K562 (cell line): ENCODE measurements around the gene RTN4. TPM values are rescaled to one million over a fixed set of nuclear protein-coding genes. Genes with fewer than 3 reads are reported as not detected.
A peak's percentile ranks its signal among the peaks of the same experiment; 100 is the strongest.

Source experiments
- ATAC-seq: fragments of 200-7000 bp; cut with Tn5 transposase; 3 replicates; pipeline ENCODE4 v1.9.1; 2020; ENCODE audit warnings: moderate library complexity
- BruUV-seq: library from RNA; stranded (reverse); fragments of 400-500 nt; replicated peaks from 2 replicates; lab custom pipeline; 2021; lab: Mats Ljungman, UMichigan
- CTCF ChIA-PET: fragments of 300-600 bp; formaldehyde crosslinking; extraction: SDS; loops from one replicate; lab custom pipeline; 2021; ENCODE audit warnings: low intra/inter-chr PET ratio; lab: Yijun Ruan, JAX
- POLR2A ChIA-PET: fragments of 300-600, 350-650 bp; sonication (Branson Sonifier 250); formaldehyde crosslinking; extraction: SDS; loops from one replicate; lab custom pipeline; 2021; ENCODE audit warnings: antibody characterized with exemption, inconsistent platforms; lab: Yijun Ruan, JAX
- DNase-seq, 4 experiments: peaks; one replicate each; pipeline versions ENCODE4 v3.0.0 to v3.0.0-alpha.2; 2011 to 2018; ENCODE audit warnings: low spot score in 3 of 4, mixed read lengths in 3 of 4; ENCODE audit errors: extremely low read depth in 1 of 4
- FAIRE-seq: peaks from 2 replicates; lab custom pipeline; 2011; peaks lifted over from hg19 to GRCh38; lab: Jason Lieb, UNC
- H2AFZ ChIP-seq: 2 replicates; pipeline ENCODE4 v1.6.0; 2011; ENCODE audit warnings: low read depth, low read length, control low read depth, inconsistent platforms
- H3K27ac ChIP-seq: fragments of 200-600 bp; 3 replicates; pipeline ENCODE4 v1.8.0; 2011; ENCODE audit warnings: low read depth, mild to moderate bottlenecking, control low read depth, inconsistent platforms, low read length, moderate library complexity, mixed read lengths; ENCODE audit errors: extremely low read depth
- H3K27me3 ChIP-seq, 2 experiments: fragments of 300-600 bp in 1 of 2; 2 replicates in 1 of 2; 3 replicates in 1 of 2; pipeline versions ENCODE4 v1.6.0 to v1.8.0; 2011; ENCODE audit warnings: inconsistent platforms in 2 of 2, low read length in 2 of 2, mild to moderate bottlenecking in 1 of 2, mixed read lengths in 1 of 2, moderate library complexity in 1 of 2; ENCODE audit not compliant: control insufficient read depth in 2 of 2, insufficient read depth in 2 of 2
- H3K36me3 ChIP-seq: fragments of 300-600 bp; 3 replicates; pipeline ENCODE4 v1.8.0; 2011; ENCODE audit warnings: mild to moderate bottlenecking, low read length, inconsistent platforms; ENCODE audit not compliant: control insufficient read depth, insufficient read depth
- H3K4me1 ChIP-seq, 2 experiments: fragments of 200-600 bp in 1 of 2; replicated peaks in 1 of 2; 2 replicates in 1 of 2; 3 replicates in 1 of 2; pipeline versions ENCODE4 v1.5.1 to v1.8.0; 2011; ENCODE audit warnings: inconsistent platforms in 2 of 2, low read length in 2 of 2, mild to moderate bottlenecking in 1 of 2, mixed read lengths in 1 of 2, moderate library complexity in 1 of 2; ENCODE audit not compliant: control insufficient read depth in 2 of 2, insufficient read depth in 2 of 2
- H3K4me2 ChIP-seq: 2 replicates; pipeline ENCODE4 v1.6.1; 2011; ENCODE audit warnings: low read length, control low read depth, inconsistent platforms, mixed read lengths; ENCODE audit not compliant: insufficient read depth
- H3K4me3 ChIP-seq: fragments of 200-600 bp; sonication (generic), shearing (Covaris generic); 2 replicates; pipeline ENCODE4 v1.5.1; 2016; ENCODE audit warnings: control low read depth, inconsistent platforms
- H3K79me2 ChIP-seq: fragments of 200-600 bp; 3 replicates; pipeline ENCODE4 v1.8.0; 2011; ENCODE audit warnings: low read length, inconsistent platforms; ENCODE audit not compliant: control insufficient read depth, insufficient read depth
- H3K9ac ChIP-seq, 2 experiments: 2 replicates each; pipeline versions ENCODE4 v1.6.0 to v1.6.1; 2011; ENCODE audit warnings: low read depth in 2 of 2, low read length in 2 of 2, control low read depth in 1 of 2, inconsistent platforms in 1 of 2, mild to moderate bottlenecking in 1 of 2, mixed read lengths in 1 of 2; ENCODE audit not compliant: insufficient read depth in 1 of 2
- H3K9me1 ChIP-seq: one replicate; pipeline ENCODE4 v1.6.0; 2011; ENCODE audit warnings: inconsistent platforms, mild to moderate bottlenecking, low read length, moderate library complexity; ENCODE audit not compliant: control insufficient read depth, insufficient read depth
- H3K9me3 ChIP-seq: replicated peaks from 2 replicates; pipeline ENCODE4 v1.5.1; 2011; ENCODE audit warnings: low read depth, low read length, inconsistent platforms; ENCODE audit not compliant: control insufficient read depth, insufficient read depth
- H4K20me1 ChIP-seq: replicated peaks from 2 replicates; pipeline ENCODE4 v1.6.1; 2011; ENCODE audit warnings: low read length, inconsistent platforms, mixed read lengths; ENCODE audit not compliant: control insufficient read depth, insufficient read depth
- BACH1 ChIP-seq: fragments of 200-800 bp; sonication (Bioruptor generic); IDR thresholded peaks from 2 replicates; pipeline ENCODE4 v1.6.1; 2016; ENCODE audit warnings: missing genetic modification characterization, missing compliant biosample characterization
- ELF2 ChIP-seq: fragments of 250-450 bp; sonication (Bioruptor Pico); IDR thresholded peaks from 2 replicates; pipeline ENCODE4 v1.5.0; 2021; ENCODE audit warnings: mild to moderate bottlenecking
- ELF4 ChIP-seq: fragments of 450-650 bp; formaldehyde crosslinking; IDR thresholded peaks from 2 replicates; pipeline ENCODE4 v1.4.0; 2022; ENCODE audit warnings: missing genetic modification characterization
- HIVEP1 ChIP-seq: fragments of 250-450 bp; sonication (Bioruptor Pico); IDR thresholded peaks from 2 replicates; pipeline ENCODE4 v1.4.0; 2020; ENCODE audit warnings: mild to moderate bottlenecking
- ILF3 ChIP-seq: fragments of 450-650 bp; IDR thresholded peaks from 2 replicates; pipeline ENCODE4 v1.6.1; 2018; ENCODE audit warnings: antibody characterized with exemption, mild to moderate bottlenecking, moderate library complexity, borderline replicate concordance
- IRF1 ChIP-seq: sonication (generic); formaldehyde crosslinking; IDR thresholded peaks from 2 replicates; pipeline ENCODE4 v1.8.0; 2022; ENCODE audit warnings: missing genetic modification reagents, mild to moderate bottlenecking, borderline replicate concordance
- NCOA4 ChIP-seq: fragments of 450-650 bp; IDR thresholded peaks from 2 replicates; pipeline ENCODE4 v1.6.1; 2018; ENCODE audit warnings: mild to moderate bottlenecking; ENCODE audit not compliant: partially characterized antibody
- NFATC3 ChIP-seq: fragments of 450-650 bp; IDR thresholded peaks from 2 replicates; pipeline ENCODE4 v1.6.1; 2017; ENCODE audit warnings: mild to moderate bottlenecking
- POLR2H ChIP-seq: IDR thresholded peaks from 2 replicates; pipeline ENCODE4 v1.6.1; 2016; ENCODE audit warnings: missing genetic modification characterization, low read depth, mild to moderate bottlenecking, control low read depth, missing compliant biosample characterization, moderate library complexity
- SLC30A9 ChIP-seq: fragments of 250-450 bp; sonication (Bioruptor Pico); IDR thresholded peaks from 2 replicates; pipeline ENCODE4 v1.8.0; 2022; ENCODE audit warnings: mild to moderate bottlenecking, moderate library complexity
- TAL1 ChIP-seq: fragments of 450-650 bp; IDR thresholded peaks from 2 replicates; pipeline ENCODE4 v1.6.1; 2016; ENCODE audit warnings: mild to moderate bottlenecking
- YBX1 ChIP-seq: fragments of 450-650 bp; IDR thresholded peaks from 2 replicates; pipeline ENCODE4 v1.7.1; 2016; ENCODE audit warnings: mild to moderate bottlenecking
- ZBTB1 ChIP-seq: sonication (generic); formaldehyde crosslinking; IDR thresholded peaks from 2 replicates; pipeline ENCODE4 v1.8.1; 2023; ENCODE audit warnings: missing genetic modification reagents, low read depth, mild to moderate bottlenecking, borderline replicate concordance
- ZNF551 ChIP-seq: fragments of 250-450 bp; sonication (Bioruptor Pico); IDR thresholded peaks from 2 replicates; pipeline ENCODE4 v1.5.0; 2021; ENCODE audit warnings: mild to moderate bottlenecking, moderate library complexity
- ZNF696 ChIP-seq: fragments of 250-450 bp; sonication (Bioruptor Pico); conservative IDR thresholded peaks from 2 replicates; pipeline ENCODE4 v1.4.0; 2020; ENCODE audit warnings: mild to moderate bottlenecking, moderate library complexity
- ZNF707 ChIP-seq: fragments of 250-450 bp; sonication (Bioruptor Pico); conservative IDR thresholded peaks from 2 replicates; pipeline ENCODE4 v1.8.0; 2022; ENCODE audit warnings: inconsistent platforms, mild to moderate bottlenecking, moderate library complexity
- WGBS: fragments of 100-300 bp; shearing (Covaris generic); methylation state at CpG from one replicate; pipeline ENCODE4 v1.1.6; 2016; ENCODE audit warnings: low coverage, mixed read lengths; ENCODE audit not compliant: insufficient coverage; ENCODE audit errors: missing lambda C conversion rate; 5-methylcytosine and 5-hydroxymethylcytosine counted together
- in situ Hi-C: fragments of 300-500 bp; cut with MboI; formaldehyde crosslinking; loops from 4 replicates; pipeline ENCODE4 v1.15.0; 2018; ENCODE audit warnings: inconsistent platforms, mixed read lengths
- intact Hi-C: fragments of 100-400 bp; cut with micrococcal nuclease; formaldehyde crosslinking; loops from 2 replicates; pipeline ENCODE4 v1.14.2; 2022
- polyA plus RNA-seq, 8 experiments: library from polyadenylated mRNA; depleted of rRNA in 4 of 8; stranded (reverse) in 5 of 8; unstranded in 3 of 8; fragments of >200 nt; fragmentation: Nextera tagmentation in 2 of 8; fragmentation: Illumina TruSeq in 1 of 8; extraction: Ambion mirVana in 2 of 8; extraction: Trizol in 1 of 8; gene quantifications; 2 replicates each; pipeline versions ENCODE4 v1.2.1 to v1.2.3, GENCODE V29; 2011 to 2014; ENCODE audit warnings: inconsistent platforms in 1 of 8, missing spikeins in 1 of 8
- total RNA-seq, 7 experiments: library from RNA; depleted of rRNA in 6 of 7; stranded (reverse); fragments of >200 nt in 6 of 7; fragmentation: Illumina TruSeq in 2 of 7; extraction: Trizol in 2 of 7; gene quantifications; 2 replicates each; pipeline versions ENCODE4 v1.2.1 to v1.2.3, GENCODE V29; 2011 to 2021; ENCODE audit warnings: low replicate concordance in 1 of 7

RTN4 gene
- total and polyA plus RNA-seq, 9 of the 15 experiments (the other 6 are each of a cell fraction or from before 2014, with no cell fraction given): 73.0 to 248 (median 116) TPM

GRCh38 chr2:54962935-54963440 lies 87.3 kb downstream of the RTN4 start:
- in situ Hi-C loops: no loop called here
- TF ChIP-seq ZBTB1 (no peak), NFATC3 (no peak)
- intact Hi-C loops: no loop called here
- H3K36me3 ChIP-seq: no peaks in the 10 kb centered on the region
- no peak for ATAC-seq
- H3K4me1 ChIP-seq: peaks cover 8 to 10% of the 10 kb centered on the region in 2 experiments; a peak in 3 of 5 replicates
- no peak overlapping the region for H3K4me3 ChIP-seq
- no peak overlapping the region for H3K9ac ChIP-seq
- 66% methylated on average over 3 of the region's 3 CpGs for WGBS
- no peak overlapping the region for H3K4me2 ChIP-seq
- H3K27ac ChIP-seq: no peak overlapping the region
- H4K20me1 ChIP-seq: no peaks in the 10 kb centered on the region
- CTCF ChIA-PET: no interaction called here
- 0 out of 2 replicates have a peak overlapping the region, but pooled peaks have one; percentile 19 for H2AFZ ChIP-seq
- FAIRE-seq: no peak
- no peaks in the 10 kb centered on the region for H3K27me3 ChIP-seq
- H3K9me3 ChIP-seq: no peaks in the 10 kb centered on the region
- no TSS peak for BruUV-seq
- H3K79me2 ChIP-seq: no peaks in the 10 kb centered on the region
- no peak for DNase-seq
- POLR2A ChIA-PET: interaction anchor here (0.9 to 2.8 kb wide), 3 partner anchors 7 to 74 kb away, joined by 3 to 15 read pairs (median 3); no protein-coding TSS in a partner anchor
- no peaks in the 10 kb centered on the region for H3K9me1 ChIP-seq

- H3K27ac ChIP-seq: no peak overlapping the region
- in situ Hi-C loops: no loop called here
- 76% methylated on average over 13 of the region's 13 CpGs for WGBS
- ChIA-PET CTCF (no interaction called here), POLR2A (interaction anchor here (2.8 kb wide), 1 partner anchor 12 kb away, joined by 15 read pairs; no protein-coding TSS in a partner anchor)
- H3K9ac ChIP-seq: no peak overlapping the region
- H3K9me3 ChIP-seq: no peaks in the 10 kb centered on the region
- intact Hi-C loops: no loop called here
- no peak for FAIRE-seq
- no peaks in the 10 kb centered on the region for H3K36me3 ChIP-seq
- H3K79me2 ChIP-seq: no peaks in the 10 kb centered on the region
- H3K4me1 ChIP-seq: peaks cover 10 to 11% of the 10 kb centered on the region in 2 experiments; a peak in 4 of 5 replicates
- H3K4me2 ChIP-seq: no peak overlapping the region
- DNase-seq: no peak
- ATAC-seq: no peak
- H3K9me1 ChIP-seq: no peaks in the 10 kb centered on the region
- no peaks in the 10 kb centered on the region for H4K20me1 ChIP-seq
- no TSS peak for BruUV-seq
- no peak overlapping the region for H3K4me3 ChIP-seq
- H2AFZ ChIP-seq: no peak overlapping the region
- no peaks in the 10 kb centered on the region for H3K27me3 ChIP-seq
- no peak for TF ChIP-seq ZNF551 (CRISPR knock-in tag)
- no peak for TF ChIP-seq YBX1
- TF ChIP-seq BACH1: no peak
- TF ChIP-seq ZNF707: no peak
- no peak for TF ChIP-seq ILF3
- TF ChIP-seq IRF1: no peak
- TF ChIP-seq ELF4 (CRISPR knock-in tag): no peak
- no peak for TF ChIP-seq ZNF696 (CRISPR knock-in tag)
- TF ChIP-seq TAL1: no peak
- no peak for TF ChIP-seq HIVEP1 (CRISPR knock-in tag)
- TF ChIP-seq ELF2 (CRISPR knock-in tag): no peak
- TF ChIP-seq NCOA4: no peak
- TF ChIP-seq SLC30A9 (CRISPR knock-in tag): no peak
- no peak for TF ChIP-seq POLR2H (tag)
These were observed 87.7 kb downstream of the RTN4 start for GRCh38 chr2:54962511-54962910.
